K562 (cell line): ENCODE measurements around the gene WNT7A. TPM values are rescaled to one million over a fixed set of nuclear protein-coding genes. Genes with fewer than 3 reads are reported as not detected.

Source experiments
- ADNP ChIP-seq: fragments of 200-800 bp; sonication (Bioruptor generic); IDR thresholded peaks from 2 replicates; pipeline ENCODE4 v1.6.1; 2016; ENCODE audit warnings: missing genetic modification characterization, missing compliant biosample characterization
- EWSR1 ChIP-seq: fragments of 450-650 bp; IDR thresholded peaks from 2 replicates; pipeline ENCODE4 v1.6.1; 2018; ENCODE audit warnings: borderline replicate concordance, mild to moderate bottlenecking, low read depth, moderate library complexity; ENCODE audit not compliant: partially characterized antibody
- HMG20A ChIP-seq: fragments of 450-650 bp; formaldehyde crosslinking; conservative IDR thresholded peaks from 2 replicates; pipeline ENCODE4 v1.4.0; 2020; ENCODE audit warnings: mild to moderate bottlenecking, mixed read lengths
- IRF9 ChIP-seq: fragments of 450-650 bp; IDR thresholded peaks from 2 replicates; pipeline ENCODE4 v1.6.1; 2016; ENCODE audit warnings: missing biosample characterization, missing genetic modification characterization
- MAFK ChIP-seq: IDR thresholded peaks from 2 replicates; pipeline ENCODE4 v1.6.1; 2011; ENCODE audit warnings: low read length, improper control_type of control experiment
- RERE ChIP-seq: sonication (generic); formaldehyde crosslinking; IDR thresholded peaks from 2 replicates; pipeline ENCODE4 v1.8.0; 2023; ENCODE audit warnings: missing genetic modification reagents, mild to moderate bottlenecking, borderline replicate concordance
- SLC30A9 ChIP-seq: fragments of 250-450 bp; sonication (Bioruptor Pico); IDR thresholded peaks from 2 replicates; pipeline ENCODE4 v1.8.0; 2022; ENCODE audit warnings: mild to moderate bottlenecking, moderate library complexity
- ZC3H8 ChIP-seq: fragments of 450-650 bp; IDR thresholded peaks from 2 replicates; pipeline ENCODE4 v1.6.1; 2017
- polyA plus RNA-seq, 8 experiments: library from polyadenylated mRNA; depleted of rRNA in 4 of 8; stranded (reverse) in 5 of 8; unstranded in 3 of 8; fragments of >200 nt; fragmentation: Nextera tagmentation in 2 of 8; fragmentation: Illumina TruSeq in 1 of 8; extraction: Ambion mirVana in 2 of 8; extraction: Trizol in 1 of 8; gene quantifications; 2 replicates each; pipeline versions ENCODE4 v1.2.1 to v1.2.3, GENCODE V29; 2011 to 2014; ENCODE audit warnings: inconsistent platforms in 1 of 8, missing spikeins in 1 of 8
- total RNA-seq, 7 experiments: library from RNA; depleted of rRNA in 6 of 7; stranded (reverse); fragments of >200 nt in 6 of 7; fragmentation: Illumina TruSeq in 2 of 7; extraction: Trizol in 2 of 7; gene quantifications; 2 replicates each; pipeline versions ENCODE4 v1.2.1 to v1.2.3, GENCODE V29; 2011 to 2021; ENCODE audit warnings: low replicate concordance in 1 of 7

The WNT7A gene
- total and polyA plus RNA-seq, 9 of the 15 experiments (the other 6 are each of a cell fraction or from before 2014, with no cell fraction given) = 0.03 TPM; not detected in 8

DNA sequence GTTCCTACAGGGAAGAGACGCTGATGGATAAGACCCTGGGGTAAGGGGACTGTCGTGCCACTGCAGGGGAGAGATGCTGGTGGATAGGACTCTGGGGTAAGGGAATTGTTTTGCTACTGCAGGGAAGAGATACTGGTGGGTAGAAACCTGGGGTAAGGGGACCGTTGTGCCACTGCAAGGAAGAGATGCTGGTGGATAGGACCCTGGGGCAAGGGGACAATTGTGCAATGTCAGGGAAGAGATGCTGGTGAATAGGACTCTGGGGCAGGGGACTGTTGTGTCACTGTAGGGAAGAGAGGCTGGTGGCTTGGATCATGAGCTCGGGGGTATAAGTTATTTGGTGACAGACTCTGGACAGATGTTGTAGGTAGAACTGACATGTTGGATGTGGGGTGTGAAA, 37.6 kb downstream of the WNT7A start (continued):
- TF ChIP-seq EWSR1 (no peak), ZC3H8 (no peak), MAFK (no peak), SLC30A9 (no peak), RERE (CRISPR knock-in tag) (no peak), HMG20A (CRISPR knock-in tag) (no peak), ADNP (tag) (no peak), IRF9 (tag) (no peak)
